Peyer's patch (tissue), 4 donors: Measurements from ENCODE around the gene TMTC2. TPM values are rescaled to one million over a fixed set of nuclear protein-coding genes. Genes with fewer than 3 reads are reported as not detected.

Source experiments
- DNase-seq, 3 donors: peaks; one replicate each; pipeline ENCODE4 v3.0.0-alpha.2; 2017 to 2019
- H3K27ac ChIP-seq, 4 donors: fragments of 200-600 bp; sonication (generic); one replicate each; pipeline ENCODE4 v1.5.1; 2016 to 2019
- H3K27me3 ChIP-seq, 2 donors: fragments of 200-600 bp; sonication (generic); one replicate each; pipeline ENCODE4 v1.5.1; 2019
- H3K36me3 ChIP-seq, 3 donors: fragments of 200-600 bp; sonication (generic); one replicate each; pipeline ENCODE4 v1.5.1; 2016 to 2019
- H3K4me1 ChIP-seq, 4 donors: fragments of 200-600 bp; sonication (generic); one replicate each; pipeline ENCODE4 v1.5.1; 2016 to 2019
- H3K4me3 ChIP-seq, 4 donors: fragments of 200-600 bp; sonication (generic); 1 replicate in 3 of 4; 2 replicates in 1 of 4; pipeline ENCODE4 v1.5.1; 2016 to 2019; ENCODE audit warnings: mild to moderate bottlenecking in 1 of 4
- H3K9me3 ChIP-seq, 4 donors: fragments of 200-600 bp; sonication (generic); one replicate each; pipeline ENCODE4 v1.5.1; 2016 to 2019; ENCODE audit warnings: mild to moderate bottlenecking in 1 of 4
- CTCF ChIP-seq, 6 experiments: fragments of 450-650 bp in 4 of 6; fragments of 200-600 bp in 2 of 6; sonication (generic) in 1 of 6; IDR thresholded peaks; one replicate each; pipeline ENCODE4 v1.5.1; 2017 to 2019; ENCODE audit warnings: antibody characterized with exemption in 6 of 6, mild to moderate bottlenecking in 3 of 6, moderate library complexity in 1 of 6
- POLR2A ChIP-seq, 2 donors: fragments of 450-650 bp; IDR thresholded peaks; one replicate each; pipeline ENCODE4 v1.5.1; 2017; ENCODE audit warnings: antibody characterized with exemption in 2 of 2, mild to moderate bottlenecking in 2 of 2, moderate library complexity in 2 of 2
- total RNA-seq, 4 donors: library from RNA; depleted of rRNA; stranded (reverse); fragments of >200 nt; gene quantifications; one replicate each; pipeline ENCODE4 v1.1.0, GENCODE V29; 2016

Gene TMTC2
- total RNA-seq, 4 donors from 2014 or later: 7.0 to 19.8 (median 8.5) TPM

- H3K9me3 ChIP-seq: no peaks in the 10 kb centered on the region
- H3K4me1 ChIP-seq: no peaks in the 10 kb centered on the region
- DNase-seq: no peak
- H3K4me3 ChIP-seq: no peak overlapping the region
- no peaks in the 10 kb centered on the region for H3K27me3 ChIP-seq
- H3K36me3 ChIP-seq: no peaks in the 10 kb centered on the region
- no peak overlapping the region for H3K27ac ChIP-seq
- TF ChIP-seq CTCF (IDR thresholded peaks at IDR 0.05): no peak
- no peak for TF ChIP-seq POLR2A (IDR thresholded peaks at IDR 0.05)
Measured at GRCh38 chr12:82952946-82953345, 266.2 kb downstream of the TMTC2 start.

- Histone ChIP-seq H3K4me3 (no peak overlapping the region), H3K9me3 (no peaks in the 10 kb centered on the region), H3K27me3 (no peaks in the 10 kb centered on the region), H3K36me3 (no peaks in the 10 kb centered on the region), H3K27ac (no peak overlapping the region), H3K4me1 (no peaks in the 10 kb centered on the region)
- DNase-seq: no peak
- TF ChIP-seq POLR2A (IDR thresholded peaks at IDR 0.05) (no peak), CTCF (IDR thresholded peaks at IDR 0.05) (no peak)
Measured at GRCh38 chr12:82953397-82953796, 266.7 kb downstream of the TMTC2 start.

GRCh38 chr12:82954064-82954463 lies 267.4 kb downstream of the TMTC2 start:
- DNase-seq: no peak
- no peak for TF ChIP-seq POLR2A (IDR thresholded peaks at IDR 0.05)
- no peak for TF ChIP-seq CTCF (IDR thresholded peaks at IDR 0.05)
- Histone ChIP-seq H3K4me3 (no peak overlapping the region), H3K27me3 (no peaks in the 10 kb centered on the region), H3K36me3 (no peaks in the 10 kb centered on the region), H3K27ac (no peak overlapping the region), H3K4me1 (no peaks in the 10 kb centered on the region), H3K9me3 (no peaks in the 10 kb centered on the region)

GRCh38 chr12:82954572-82954971 lies 267.9 kb downstream of the TMTC2 start:
- H3K27me3 ChIP-seq: no peaks in the 10 kb centered on the region
- no peaks in the 10 kb centered on the region for H3K9me3 ChIP-seq
- no peak overlapping the region for H3K4me3 ChIP-seq
- H3K36me3 ChIP-seq: no peaks in the 10 kb centered on the region
- DNase-seq: no peak
- no peaks in the 10 kb centered on the region for H3K4me1 ChIP-seq
- H3K27ac ChIP-seq: no peak overlapping the region
- TF ChIP-seq POLR2A (IDR thresholded peaks at IDR 0.05): no peak
- TF ChIP-seq CTCF (IDR thresholded peaks at IDR 0.05): no peak

GRCh38 chr12:82955043-82955442 lies 268.3 kb downstream of the TMTC2 start:
- no peak for DNase-seq
- Histone ChIP-seq H3K9me3 (no peaks in the 10 kb centered on the region), H3K4me1 (no peaks in the 10 kb centered on the region), H3K27ac (no peak overlapping the region), H3K4me3 (no peak overlapping the region), H3K36me3 (no peaks in the 10 kb centered on the region), H3K27me3 (no peaks in the 10 kb centered on the region)
- TF ChIP-seq CTCF (IDR thresholded peaks at IDR 0.05) (no peak), POLR2A (IDR thresholded peaks at IDR 0.05) (no peak)

GRCh38 chr12:82958966-82959365 lies 272.3 kb downstream of the TMTC2 start:
- no peaks in the 10 kb centered on the region for H3K36me3 ChIP-seq
- no peak for DNase-seq
- H3K4me3 ChIP-seq: no peak overlapping the region
- no peaks in the 10 kb centered on the region for H3K27me3 ChIP-seq
- TF ChIP-seq CTCF (IDR thresholded peaks at IDR 0.05) (no peak), POLR2A (IDR thresholded peaks at IDR 0.05) (no peak)
- H3K4me1 ChIP-seq: no peaks in the 10 kb centered on the region
- H3K9me3 ChIP-seq: no peaks in the 10 kb centered on the region
- H3K27ac ChIP-seq: no peak overlapping the region
